Mesenchymal stem cell (in vitro differentiated cells and primary cell): ENCODE measurements around the gene AXIN1.

Experiments used
- DNase-seq: peaks from one replicate; pipeline ENCODE4 v3.0.0-alpha.2; 2013
- H2AFZ ChIP-seq: one replicate; pipeline ENCODE4 v1.6.1; 2013; ENCODE audit warnings: low read depth, mild to moderate bottlenecking, control low read depth, inconsistent platforms, low read length, moderate library complexity
- H2AK5ac ChIP-seq: 2 replicates; pipeline ENCODE4 v1.6.1; 2013; ENCODE audit warnings: low read length, moderate library complexity, mild to moderate bottlenecking, inconsistent platforms; ENCODE audit not compliant: severe bottlenecking
- H2BK120ac ChIP-seq: one replicate; pipeline ENCODE4 v1.6.1; 2013; ENCODE audit warnings: low read depth, mild to moderate bottlenecking, inconsistent platforms, low read length, moderate library complexity
- H2BK12ac ChIP-seq, 2 experiments: one replicate each; pipeline ENCODE4 v1.6.1; 2013; ENCODE audit warnings: inconsistent platforms in 2 of 2, low read length in 2 of 2, mild to moderate bottlenecking in 2 of 2, moderate library complexity in 2 of 2, control low read depth in 1 of 2
- H2BK15ac ChIP-seq: one replicate; pipeline ENCODE4 v1.6.1; 2013; ENCODE audit warnings: mild to moderate bottlenecking, low read depth, inconsistent platforms; ENCODE audit not compliant: poor library complexity, severe bottlenecking
- H2BK5ac ChIP-seq: 2 replicates; pipeline ENCODE4 v1.6.1; 2013; ENCODE audit warnings: low read depth, mild to moderate bottlenecking, low read length, control low read depth, inconsistent platforms; ENCODE audit not compliant: poor library complexity, severe bottlenecking
- H3K14ac ChIP-seq, 2 experiments: one replicate each; pipeline ENCODE4 v1.6.1; 2013; ENCODE audit warnings: inconsistent platforms in 2 of 2, low read length in 2 of 2, control low read depth in 1 of 2, mild to moderate bottlenecking in 1 of 2, moderate library complexity in 1 of 2
- H3K18ac ChIP-seq, 2 experiments: one replicate each; pipeline ENCODE4 v1.6.1; 2013; ENCODE audit warnings: inconsistent platforms in 2 of 2, low read length in 2 of 2, control low read depth in 1 of 2, low read depth in 1 of 2, mild to moderate bottlenecking in 1 of 2
- H3K23ac ChIP-seq, 2 experiments: one replicate each; pipeline ENCODE4 v1.6.1; 2013; ENCODE audit warnings: inconsistent platforms in 2 of 2, low read length in 2 of 2, mild to moderate bottlenecking in 2 of 2, moderate library complexity in 2 of 2, control low read depth in 1 of 2
- H3K27ac ChIP-seq: 2 replicates; pipeline ENCODE4 v1.5.1; 2013; ENCODE audit warnings: mild to moderate bottlenecking, moderate library complexity, low read length, control low read depth, inconsistent platforms; ENCODE audit not compliant: poor library complexity, severe bottlenecking
- H3K27me3 ChIP-seq, 2 experiments: 2 replicates each; pipeline versions ENCODE4 v1.6.1 to v1.7.0; 2013; ENCODE audit warnings: low read length in 2 of 2, mild to moderate bottlenecking in 2 of 2, moderate library complexity in 2 of 2, control low read depth in 1 of 2, inconsistent platforms in 1 of 2; ENCODE audit not compliant: control insufficient read depth in 1 of 2, insufficient read depth in 1 of 2
- H3K36me3 ChIP-seq, 2 experiments: 2 replicates each; pipeline versions ENCODE4 v1.6.1 to v1.7.0; 2013; ENCODE audit warnings: low read length in 2 of 2, control low read depth in 1 of 2, inconsistent platforms in 1 of 2, low read depth in 1 of 2, mild to moderate bottlenecking in 1 of 2; ENCODE audit not compliant: insufficient read depth in 2 of 2, control insufficient read depth in 1 of 2
- H3K4ac ChIP-seq, 2 experiments: one replicate each; pipeline ENCODE4 v1.6.1; 2013; ENCODE audit warnings: inconsistent platforms in 2 of 2, low read length in 2 of 2, mild to moderate bottlenecking in 2 of 2, moderate library complexity in 2 of 2, control low read depth in 1 of 2, low read depth in 1 of 2
- H3K4me1 ChIP-seq: 2 replicates; pipeline ENCODE4 v1.6.1; 2013; ENCODE audit warnings: low read depth, low read length, control low read depth; ENCODE audit not compliant: control insufficient read depth, insufficient read depth
- H3K4me2 ChIP-seq: 2 replicates; pipeline ENCODE4 v1.6.1; 2013; ENCODE audit warnings: low read length, mild to moderate bottlenecking, inconsistent platforms; ENCODE audit not compliant: poor library complexity, severe bottlenecking
- H3K4me3 ChIP-seq, 2 experiments: 2 replicates each; pipeline versions ENCODE4 v1.5.1 to v1.7.0; 2013; ENCODE audit warnings: low read length in 2 of 2, mild to moderate bottlenecking in 2 of 2, control low read depth in 1 of 2, low read depth in 1 of 2; ENCODE audit not compliant: insufficient read depth in 1 of 2
- H3K79me1 ChIP-seq: replicated peaks from 2 replicates; pipeline ENCODE4 v1.6.1; 2013; ENCODE audit warnings: mild to moderate bottlenecking, control low read depth, low read length, inconsistent platforms; ENCODE audit not compliant: poor library complexity, severe bottlenecking
- H3K9ac ChIP-seq: 2 replicates; pipeline ENCODE4 v1.7.0; 2013; ENCODE audit warnings: mild to moderate bottlenecking, low read length, moderate library complexity
- H3K9me3 ChIP-seq: 2 replicates; pipeline ENCODE4 v1.7.0; 2013; ENCODE audit warnings: mild to moderate bottlenecking, low read length; ENCODE audit not compliant: control insufficient read depth
- H4K8ac ChIP-seq: one replicate; pipeline ENCODE4 v1.6.1; 2013; ENCODE audit warnings: inconsistent platforms, mild to moderate bottlenecking, low read length, moderate library complexity
- H4K91ac ChIP-seq: one replicate; pipeline ENCODE4 v1.6.1; 2013; ENCODE audit warnings: mild to moderate bottlenecking, low read length, inconsistent platforms
- WGBS: methylation state at CpG from one replicate; pipeline ENCODE4 v1.1.7; 2013; ENCODE audit warnings: mixed read lengths; 5-methylcytosine and 5-hydroxymethylcytosine counted together

AXIN1 gene

GRCh38 chr16:375927-376816, 23.6 kb upstream of the AXIN1 start:
- Histone ChIP-seq H3K23ac (no peak overlapping the region), H3K9ac (no peak overlapping the region), H2AK5ac (no peak overlapping the region), H3K36me3 (peaks cover 55 to 74% of the 10 kb centered on the region in 2 experiments), H2BK5ac (no peak overlapping the region), H3K18ac (no peak overlapping the region), H4K8ac (no peak overlapping the region), H3K27ac (no peak overlapping the region), H3K14ac (no peak overlapping the region), H3K4me2 (no peak overlapping the region), H3K9me3 (no peaks in the 10 kb centered on the region), H3K4ac (no peak overlapping the region), H3K27me3 (no peaks in the 10 kb centered on the region), H3K4me3 (no peak overlapping the region), H2BK120ac (no peak overlapping the region), H2BK12ac (no peak overlapping the region), H2BK15ac (no peak overlapping the region), H4K91ac (no peak overlapping the region), H3K4me1 (peaks cover 24% of the 10 kb centered on the region), H3K79me1 (peaks cover 33% of the 10 kb centered on the region), H2AFZ (no peak overlapping the region)
- DNase-seq, result no peak
- WGBS, result 96% methylated on average over 44 of the region's 44 CpGs

- H2BK120ac ChIP-seq, result no peak overlapping the region
- 93% methylated on average over 23 of the region's 23 CpGs for WGBS
- peaks cover 55 to 77% of the 10 kb centered on the region in 2 experiments for H3K36me3 ChIP-seq
- H3K23ac ChIP-seq, result no peak overlapping the region
- H3K9ac ChIP-seq, result no peak overlapping the region
- no peak overlapping the region for H3K18ac ChIP-seq
- no peak overlapping the region for H2BK15ac ChIP-seq
- H4K91ac ChIP-seq, result no peak overlapping the region
- H3K27ac ChIP-seq, result no peak overlapping the region
- H3K4me1 ChIP-seq, result peaks cover 22% of the 10 kb centered on the region
- H3K4ac ChIP-seq, result no peak overlapping the region
- no peak overlapping the region for H2BK5ac ChIP-seq
- no peak overlapping the region for H4K8ac ChIP-seq
- no peak overlapping the region for H2AFZ ChIP-seq
- no peaks in the 10 kb centered on the region for H3K27me3 ChIP-seq
- H2BK12ac ChIP-seq, result no peak overlapping the region
- no peak overlapping the region for H3K14ac ChIP-seq
- H3K4me2 ChIP-seq, result no peak overlapping the region
- H3K4me3 ChIP-seq, result no peak overlapping the region
- H3K9me3 ChIP-seq, result no peaks in the 10 kb centered on the region
- peaks cover 31% of the 10 kb centered on the region for H3K79me1 ChIP-seq
- no peak for DNase-seq
- no peak overlapping the region for H2AK5ac ChIP-seq
These were observed 22.7 kb upstream of the AXIN1 start for GRCh38 chr16:375212-375611.

- Histone ChIP-seq H3K18ac (no peak overlapping the region), H2AFZ (no peak overlapping the region), H3K9ac (no peak overlapping the region), H3K23ac (no peak overlapping the region), H3K4me3 (no peak overlapping the region), H3K4me2 (no peak overlapping the region), H3K36me3 (peaks cover 55 to 74% of the 10 kb centered on the region in 2 experiments), H2BK120ac (no peak overlapping the region), H2BK12ac (no peak overlapping the region), H2BK15ac (no peak overlapping the region), H3K9me3 (no peaks in the 10 kb centered on the region), H4K91ac (no peak overlapping the region), H3K27ac (no peak overlapping the region), H2AK5ac (no peak overlapping the region), H4K8ac (no peak overlapping the region), H2BK5ac (no peak overlapping the region), H3K79me1 (peaks cover 27% of the 10 kb centered on the region), H3K4me1 (peaks cover 21% of the 10 kb centered on the region), H3K14ac (no peak overlapping the region), H3K4ac (no peak overlapping the region), H3K27me3 (no peaks in the 10 kb centered on the region)
- DNase-seq, result no peak
- WGBS, result 97% methylated on average over 9 of the region's 9 CpGs
These were observed 22.0 kb upstream of the AXIN1 start for GRCh38 chr16:374616-374926.

- H4K8ac ChIP-seq, result no peak overlapping the region
- peaks cover 55 to 76% of the 10 kb centered on the region in 2 experiments for H3K36me3 ChIP-seq
- no peak overlapping the region for H3K4me2 ChIP-seq
- DNase-seq, result no peak
- peaks cover 21% of the 10 kb centered on the region for H3K4me1 ChIP-seq
- no peak overlapping the region for H4K91ac ChIP-seq
- no peaks in the 10 kb centered on the region for H3K27me3 ChIP-seq
- H2BK120ac ChIP-seq, result no peak overlapping the region
- no peak overlapping the region for H3K4ac ChIP-seq
- no peaks in the 10 kb centered on the region for H3K9me3 ChIP-seq
- 95% methylated on average over 40 of the region's 44 CpGs for WGBS
- no peak overlapping the region for H3K27ac ChIP-seq
- no peak overlapping the region for H3K14ac ChIP-seq
- H2BK12ac ChIP-seq, result no peak overlapping the region
- no peak overlapping the region for H2AFZ ChIP-seq
- no peak overlapping the region for H2BK5ac ChIP-seq
- no peak overlapping the region for H3K23ac ChIP-seq
- H3K18ac ChIP-seq, result no peak overlapping the region
- H3K9ac ChIP-seq, result no peak overlapping the region
- no peak overlapping the region for H2AK5ac ChIP-seq
- H3K4me3 ChIP-seq, result no peak overlapping the region
- H2BK15ac ChIP-seq, result no peak overlapping the region
- H3K79me1 ChIP-seq, result peaks cover 28% of the 10 kb centered on the region
These were observed 21.5 kb upstream of the AXIN1 start for GRCh38 chr16:373848-374615.
